B cell (primary cell): ENCODE measurements around the gene STIMATE.

ENCODE experiments used
- CTCF ChIP-seq: fragments of 200-600 bp; IDR thresholded peaks from one replicate; pipeline ENCODE4 v1.8.0; 2022; ENCODE audit warnings: antibody characterized with exemption, mild to moderate bottlenecking
- EZH2 ChIP-seq: IDR thresholded peaks from 2 replicates; pipeline ENCODE4 v1.6.1; 2012; ENCODE audit warnings: borderline replicate concordance, low read depth, mild to moderate bottlenecking, moderate library complexity, low read length; ENCODE audit not compliant: insufficient read depth, poor library complexity, severe bottlenecking

GRCh38 chr3:52820736-52821135 lies 76.6 kb downstream of the STIMATE start:
- peak; percentile 62 for TF ChIP-seq CTCF
- TF ChIP-seq EZH2 = no peak
